ENCODE results near the gene TAS2R60.
"Not testable (repeated sequence)": the region's sequence is repeated elsewhere in the genome, so short reads cannot be mapped to it uniquely, and the experiment has no call there.

Gene TAS2R60

DNA sequence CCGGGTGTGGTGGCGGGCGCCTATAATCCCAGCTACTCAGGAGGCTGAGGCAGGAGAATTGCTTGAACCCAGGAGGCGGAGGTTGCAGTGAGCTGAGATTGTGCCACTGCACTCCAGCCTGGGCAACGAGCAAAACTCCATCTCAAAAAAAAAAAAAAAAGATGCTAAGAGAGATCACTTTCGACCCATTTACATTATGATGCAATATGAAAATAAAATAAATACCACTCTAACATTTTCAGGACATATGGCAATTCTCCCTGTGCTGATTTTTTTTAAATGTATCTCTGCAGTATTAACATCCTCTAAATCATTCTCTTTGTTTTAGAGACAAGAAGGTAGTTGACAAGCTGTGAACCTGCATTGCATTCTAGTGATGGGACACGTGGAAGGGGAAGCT, 28.0 kb upstream of the TAS2R60 start:
- H3K36me3 ChIP-seq (ENCODE audit: control insufficient read depth, insufficient read depth, low read length); H3K9ac ChIP-seq (ENCODE audit: low read depth, low read length); H3K4me3 ChIP-seq (ENCODE audit: low read depth, low read length); H3K27me3 ChIP-seq (ENCODE audit: control insufficient read depth, insufficient read depth, low read length); H3K9me3 ChIP-seq (ENCODE audit: control insufficient read depth, insufficient read depth, low read length): not testable (repeated sequence)
- peaks cover 20% of the 10 kb centered on the region for H3K4me1 ChIP-seq (ENCODE audit: control insufficient read depth, insufficient read depth, low read length)

DNA sequence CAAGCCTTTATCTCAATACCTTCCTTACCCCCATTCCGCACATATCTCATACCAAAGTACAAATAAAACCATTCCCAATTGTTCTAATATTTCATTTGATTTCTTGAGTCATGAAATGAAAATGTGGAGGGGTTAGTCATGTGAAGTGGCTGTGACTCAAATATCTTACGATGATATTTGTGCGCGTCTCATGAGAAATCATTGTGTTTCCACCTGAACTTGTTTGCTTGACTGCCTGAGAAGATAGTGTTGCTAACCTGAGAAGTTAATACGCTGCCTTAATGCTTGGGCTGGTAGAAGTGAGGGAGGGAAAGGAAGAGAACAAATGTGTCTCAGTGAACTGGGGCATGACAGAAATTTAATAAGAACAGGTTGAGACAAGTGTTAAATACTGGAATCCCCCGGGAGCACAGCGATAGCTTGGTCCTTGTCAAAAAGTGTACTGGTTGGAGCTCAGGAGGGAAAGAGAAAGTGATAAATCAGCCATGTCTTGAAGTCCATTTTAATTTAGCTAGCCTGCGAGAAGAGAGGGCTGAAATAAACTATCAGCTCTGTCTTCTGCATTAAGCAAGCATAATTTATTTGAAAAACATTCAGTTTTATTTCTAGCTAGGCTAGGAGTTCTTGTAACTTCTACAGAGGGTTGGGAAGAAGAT, 27.4 kb upstream of the TAS2R60 start:
- no peaks in the 10 kb centered on the region for H3K27me3 ChIP-seq (ENCODE audit: control insufficient read depth, insufficient read depth, low read length)
- H3K4me3 ChIP-seq (ENCODE audit: low read depth, low read length): no peak overlapping the region
- no peaks in the 10 kb centered on the region for H3K9me3 ChIP-seq (ENCODE audit: control insufficient read depth, insufficient read depth, low read length)
- H3K9ac ChIP-seq (ENCODE audit: low read depth, low read length): no peak overlapping the region
- H3K4me1 ChIP-seq (ENCODE audit: control insufficient read depth, insufficient read depth, low read length): peaks cover 16% of the 10 kb centered on the region
- no peaks in the 10 kb centered on the region for H3K36me3 ChIP-seq (ENCODE audit: control insufficient read depth, insufficient read depth, low read length)

GRCh38 chr7:143416565-143417149, 26.6 kb upstream of the TAS2R60 start:
- Histone ChIP-seq H3K36me3 (ENCODE audit: control insufficient read depth, insufficient read depth, low read length) (no peaks in the 10 kb centered on the region), H3K9ac (ENCODE audit: low read depth, low read length) (no peak overlapping the region), H3K9me3 (ENCODE audit: control insufficient read depth, insufficient read depth, low read length) (no peaks in the 10 kb centered on the region), H3K4me1 (ENCODE audit: control insufficient read depth, insufficient read depth, low read length) (peaks cover 13% of the 10 kb centered on the region), H3K27me3 (ENCODE audit: control insufficient read depth, insufficient read depth, low read length) (no peaks in the 10 kb centered on the region), H3K4me3 (ENCODE audit: low read depth, low read length) (no peak overlapping the region)

- H3K4me1 ChIP-seq (ENCODE audit: control insufficient read depth, insufficient read depth, low read length): peaks cover 10% of the 10 kb centered on the region
- H3K27me3 ChIP-seq (ENCODE audit: control insufficient read depth, insufficient read depth, low read length): no peaks in the 10 kb centered on the region
- no peaks in the 10 kb centered on the region for H3K9me3 ChIP-seq (ENCODE audit: control insufficient read depth, insufficient read depth, low read length)
- no peak overlapping the region for H3K4me3 ChIP-seq (ENCODE audit: low read depth, low read length)
- H3K9ac ChIP-seq (ENCODE audit: low read depth, low read length): no peak overlapping the region
- no peaks in the 10 kb centered on the region for H3K36me3 ChIP-seq (ENCODE audit: control insufficient read depth, insufficient read depth, low read length)
Measured at GRCh38 chr7:143417734-143418383, 25.4 kb upstream of the TAS2R60 start.

GRCh38 chr7:143418681-143419458, 24.4 kb upstream of the TAS2R60 start:
- Histone ChIP-seq H3K9ac (ENCODE audit: low read depth, low read length) (no peak overlapping the region), H3K4me3 (ENCODE audit: low read depth, low read length) (no peak overlapping the region), H3K9me3 (ENCODE audit: control insufficient read depth, insufficient read depth, low read length) (no peaks in the 10 kb centered on the region), H3K27me3 (ENCODE audit: control insufficient read depth, insufficient read depth, low read length) (no peaks in the 10 kb centered on the region), H3K36me3 (ENCODE audit: control insufficient read depth, insufficient read depth, low read length) (no peaks in the 10 kb centered on the region), H3K4me1 (ENCODE audit: control insufficient read depth, insufficient read depth, low read length) (peaks cover 10% of the 10 kb centered on the region)

DNA sequence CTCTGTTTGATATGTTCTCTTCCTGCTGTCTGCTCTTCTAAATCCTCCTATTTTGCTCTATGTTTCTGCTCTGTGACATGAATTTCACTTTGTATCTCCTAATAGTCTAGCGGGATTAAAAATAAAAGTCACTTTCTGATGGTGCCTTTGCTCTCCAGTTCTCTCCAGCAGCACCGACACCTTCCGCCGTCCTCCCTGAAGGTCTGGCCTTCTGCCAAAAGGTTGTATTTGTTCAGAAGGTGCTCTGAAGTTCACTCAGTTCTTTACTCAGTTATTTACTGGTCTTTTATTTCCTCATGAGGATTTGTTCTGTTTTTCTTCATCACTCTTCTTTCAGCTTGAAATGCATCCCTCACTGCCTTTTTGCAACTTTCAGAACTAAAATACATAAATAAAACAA, 23.4 kb upstream of the TAS2R60 start:
- peaks cover 10% of the 10 kb centered on the region for H3K4me1 ChIP-seq (ENCODE audit: control insufficient read depth, insufficient read depth, low read length)
- H3K9ac ChIP-seq (ENCODE audit: low read depth, low read length): no peak overlapping the region
- H3K36me3 ChIP-seq (ENCODE audit: control insufficient read depth, insufficient read depth, low read length): no peaks in the 10 kb centered on the region
- H3K4me3 ChIP-seq (ENCODE audit: low read depth, low read length): no peak overlapping the region
- no peaks in the 10 kb centered on the region for H3K27me3 ChIP-seq (ENCODE audit: control insufficient read depth, insufficient read depth, low read length)
- H3K9me3 ChIP-seq (ENCODE audit: control insufficient read depth, insufficient read depth, low read length): no peaks in the 10 kb centered on the region

DNA sequence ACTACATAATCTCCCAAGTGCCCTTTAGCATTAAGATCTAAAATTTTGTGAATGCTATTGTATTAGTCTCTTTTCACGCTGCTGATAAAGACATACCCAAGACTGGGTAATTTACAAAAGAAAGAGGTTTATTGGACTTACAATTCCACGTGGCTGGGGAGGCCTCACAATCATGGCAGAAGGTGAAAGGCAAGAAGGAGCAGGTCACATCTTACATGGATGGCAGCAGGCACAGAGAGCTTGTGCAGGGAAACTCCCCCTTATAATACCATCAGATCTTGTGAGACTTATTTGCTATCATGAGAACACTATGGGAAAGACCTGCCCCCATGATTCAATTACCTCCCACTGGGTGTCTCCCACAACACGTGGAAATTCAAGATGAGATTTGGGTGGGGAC, 22.6 kb upstream of the TAS2R60 start:
- H3K4me3 ChIP-seq (ENCODE audit: low read depth, low read length); H3K9me3 ChIP-seq (ENCODE audit: control insufficient read depth, insufficient read depth, low read length); H3K36me3 ChIP-seq (ENCODE audit: control insufficient read depth, insufficient read depth, low read length); H3K9ac ChIP-seq (ENCODE audit: low read depth, low read length); H3K4me1 ChIP-seq (ENCODE audit: control insufficient read depth, insufficient read depth, low read length); H3K27me3 ChIP-seq (ENCODE audit: control insufficient read depth, insufficient read depth, low read length): not testable (repeated sequence)

DNA sequence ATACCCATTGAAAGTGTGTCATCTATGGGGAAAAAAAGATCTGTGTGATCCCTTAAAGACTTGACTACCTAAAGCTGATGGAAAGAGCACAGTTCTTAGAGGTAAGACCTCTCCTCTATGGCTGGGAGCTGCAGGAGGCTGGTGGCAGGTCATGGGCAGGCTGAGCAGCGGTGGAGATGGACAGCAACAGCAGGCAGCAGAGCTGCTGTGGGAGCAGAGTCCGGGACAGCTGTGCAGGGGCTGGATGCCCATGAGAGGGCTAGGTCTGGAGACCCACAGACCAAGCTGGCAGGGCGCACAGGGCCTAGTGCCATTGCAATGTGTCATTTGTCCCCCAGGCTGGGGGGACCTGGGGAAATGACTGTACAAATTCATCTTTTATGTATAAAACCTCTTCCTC, 21.2 kb upstream of the TAS2R60 start:
- Histone ChIP-seq H3K27me3 (ENCODE audit: control insufficient read depth, insufficient read depth, low read length) (no peaks in the 10 kb centered on the region), H3K9me3 (ENCODE audit: control insufficient read depth, insufficient read depth, low read length) (no peaks in the 10 kb centered on the region), H3K9ac (ENCODE audit: low read depth, low read length) (no peak overlapping the region), H3K36me3 (ENCODE audit: control insufficient read depth, insufficient read depth, low read length) (no peaks in the 10 kb centered on the region), H3K4me3 (ENCODE audit: low read depth, low read length) (no peak overlapping the region), H3K4me1 (ENCODE audit: control insufficient read depth, insufficient read depth, low read length) (peaks cover 10% of the 10 kb centered on the region)

GRCh38 chr7:143424476-143424875, 18.8 kb upstream of the TAS2R60 start:
- H3K27me3 ChIP-seq (ENCODE audit: control insufficient read depth, insufficient read depth, low read length); H3K4me3 ChIP-seq (ENCODE audit: low read depth, low read length); H3K9ac ChIP-seq (ENCODE audit: low read depth, low read length); H3K9me3 ChIP-seq (ENCODE audit: control insufficient read depth, insufficient read depth, low read length); H3K36me3 ChIP-seq (ENCODE audit: control insufficient read depth, insufficient read depth, low read length); H3K4me1 ChIP-seq (ENCODE audit: control insufficient read depth, insufficient read depth, low read length): not testable (repeated sequence)

- Histone ChIP-seq H3K4me1 (ENCODE audit: control insufficient read depth, insufficient read depth, low read length) (no peaks in the 10 kb centered on the region), H3K4me3 (ENCODE audit: low read depth, low read length) (no peak overlapping the region), H3K9ac (ENCODE audit: low read depth, low read length) (no peak overlapping the region), H3K9me3 (ENCODE audit: control insufficient read depth, insufficient read depth, low read length) (no peaks in the 10 kb centered on the region), H3K27me3 (ENCODE audit: control insufficient read depth, insufficient read depth, low read length) (no peaks in the 10 kb centered on the region), H3K36me3 (ENCODE audit: control insufficient read depth, insufficient read depth, low read length) (no peaks in the 10 kb centered on the region)
Measured at GRCh38 chr7:143426479-143427142, 16.6 kb upstream of the TAS2R60 start.

GRCh38 chr7:143429770-143430698, 13.2 kb upstream of the TAS2R60 start:
- Histone ChIP-seq H3K9ac (ENCODE audit: low read depth, low read length) (no peak overlapping the region), H3K9me3 (ENCODE audit: control insufficient read depth, insufficient read depth, low read length) (no peaks in the 10 kb centered on the region), H3K27me3 (ENCODE audit: control insufficient read depth, insufficient read depth, low read length) (no peaks in the 10 kb centered on the region), H3K4me1 (ENCODE audit: control insufficient read depth, insufficient read depth, low read length) (no peaks in the 10 kb centered on the region), H3K36me3 (ENCODE audit: control insufficient read depth, insufficient read depth, low read length) (no peaks in the 10 kb centered on the region), H3K4me3 (ENCODE audit: low read depth, low read length) (no peak overlapping the region)

Data from iPS-15b (cell line).